PFSK-1 (cell line): ENCODE results near the gene COG3.

Experiments used
- FOXP2 ChIP-seq: optimal IDR thresholded peaks from 2 replicates; pipeline ENCODE3; 2011; ENCODE audit warnings: borderline replicate concordance, control low read depth, inconsistent platforms; ENCODE audit not compliant: insufficient read depth; ENCODE audit errors: extremely low read length, extremely low read depth
- POLR2AphosphoS5 ChIP-seq: IDR thresholded peaks from 2 replicates; pipeline ENCODE4 v1.6.1; 2012; ENCODE audit warnings: low read depth, mild to moderate bottlenecking, control low read depth, low read length, moderate library complexity
- SIN3A ChIP-seq: IDR thresholded peaks from 2 replicates; pipeline ENCODE4 v1.6.1; 2012; ENCODE audit warnings: mild to moderate bottlenecking, low read length, moderate library complexity, borderline replicate concordance; ENCODE audit not compliant: insufficient read depth
- TAF1 ChIP-seq: IDR thresholded peaks from 2 replicates; pipeline ENCODE4 v1.6.1; 2012; ENCODE audit warnings: low read length, control low read depth, borderline replicate concordance; ENCODE audit not compliant: insufficient read depth
- TF ChIP-seq, protein P1 (sequence below), 2 experiments: IDR thresholded peaks; 2 replicates each; pipeline versions ENCODE4 v1.6.1 to v1.8.0; 2011 to 2012; ENCODE audit warnings: low read depth in 2 of 2, low read length in 2 of 2, control low read depth in 1 of 2, inconsistent platforms in 1 of 2, mild to moderate bottlenecking in 1 of 2, moderate library complexity in 1 of 2; ENCODE audit not compliant: insufficient read depth in 1 of 2

DNA sequence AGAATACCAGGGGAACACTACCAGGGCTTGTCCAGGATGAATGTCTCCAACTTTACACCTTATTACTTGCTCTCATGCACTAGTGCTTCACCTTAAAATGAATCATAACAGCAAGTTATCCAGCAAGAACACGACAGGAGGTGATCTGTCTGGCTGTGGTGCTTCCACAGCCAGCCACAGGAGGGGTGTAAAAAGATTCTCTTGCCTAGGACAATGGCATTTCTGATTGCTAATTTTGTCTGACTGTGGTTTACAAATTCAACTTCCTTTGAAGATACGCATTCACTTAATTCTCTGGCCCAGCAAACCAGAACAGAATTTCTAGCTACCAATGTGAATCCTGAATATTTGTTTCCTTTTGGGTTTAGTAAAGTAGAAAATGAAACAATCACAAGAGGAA, 23.1 kb upstream of the COG3 start:
- TF ChIP-seq POLR2AphosphoS5 (no peak), TAF1 (no peak), FOXP2 (no peak), SIN3A (no peak)
- TF ChIP-seq, protein P1, sequence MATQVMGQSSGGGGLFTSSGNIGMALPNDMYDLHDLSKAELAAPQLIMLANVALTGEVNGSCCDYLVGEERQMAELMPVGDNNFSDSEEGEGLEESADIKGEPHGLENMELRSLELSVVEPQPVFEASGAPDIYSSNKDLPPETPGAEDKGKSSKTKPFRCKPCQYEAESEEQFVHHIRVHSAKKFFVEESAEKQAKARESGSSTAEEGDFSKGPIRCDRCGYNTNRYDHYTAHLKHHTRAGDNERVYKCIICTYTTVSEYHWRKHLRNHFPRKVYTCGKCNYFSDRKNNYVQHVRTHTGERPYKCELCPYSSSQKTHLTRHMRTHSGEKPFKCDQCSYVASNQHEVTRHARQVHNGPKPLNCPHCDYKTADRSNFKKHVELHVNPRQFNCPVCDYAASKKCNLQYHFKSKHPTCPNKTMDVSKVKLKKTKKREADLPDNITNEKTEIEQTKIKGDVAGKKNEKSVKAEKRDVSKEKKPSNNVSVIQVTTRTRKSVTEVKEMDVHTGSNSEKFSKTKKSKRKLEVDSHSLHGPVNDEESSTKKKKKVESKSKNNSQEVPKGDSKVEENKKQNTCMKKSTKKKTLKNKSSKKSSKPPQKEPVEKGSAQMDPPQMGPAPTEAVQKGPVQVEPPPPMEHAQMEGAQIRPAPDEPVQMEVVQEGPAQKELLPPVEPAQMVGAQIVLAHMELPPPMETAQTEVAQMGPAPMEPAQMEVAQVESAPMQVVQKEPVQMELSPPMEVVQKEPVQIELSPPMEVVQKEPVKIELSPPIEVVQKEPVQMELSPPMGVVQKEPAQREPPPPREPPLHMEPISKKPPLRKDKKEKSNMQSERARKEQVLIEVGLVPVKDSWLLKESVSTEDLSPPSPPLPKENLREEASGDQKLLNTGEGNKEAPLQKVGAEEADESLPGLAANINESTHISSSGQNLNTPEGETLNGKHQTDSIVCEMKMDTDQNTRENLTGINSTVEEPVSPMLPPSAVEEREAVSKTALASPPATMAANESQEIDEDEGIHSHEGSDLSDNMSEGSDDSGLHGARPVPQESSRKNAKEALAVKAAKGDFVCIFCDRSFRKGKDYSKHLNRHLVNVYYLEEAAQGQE (IDR thresholded peaks at IDR 0.05; ENCODE audit: insufficient read depth in 1 of 2, low read depth in 2 of 2, low read length in 2 of 2): no peak
